Measurements from ENCODE around the gene PSAPL1. TPM values are rescaled to one million over a fixed set of nuclear protein-coding genes. Genes with fewer than 3 reads are reported as not detected.

Gene PSAPL1
- total RNA-seq, 2 experiments from 2014 or later: not detected

DNA sequence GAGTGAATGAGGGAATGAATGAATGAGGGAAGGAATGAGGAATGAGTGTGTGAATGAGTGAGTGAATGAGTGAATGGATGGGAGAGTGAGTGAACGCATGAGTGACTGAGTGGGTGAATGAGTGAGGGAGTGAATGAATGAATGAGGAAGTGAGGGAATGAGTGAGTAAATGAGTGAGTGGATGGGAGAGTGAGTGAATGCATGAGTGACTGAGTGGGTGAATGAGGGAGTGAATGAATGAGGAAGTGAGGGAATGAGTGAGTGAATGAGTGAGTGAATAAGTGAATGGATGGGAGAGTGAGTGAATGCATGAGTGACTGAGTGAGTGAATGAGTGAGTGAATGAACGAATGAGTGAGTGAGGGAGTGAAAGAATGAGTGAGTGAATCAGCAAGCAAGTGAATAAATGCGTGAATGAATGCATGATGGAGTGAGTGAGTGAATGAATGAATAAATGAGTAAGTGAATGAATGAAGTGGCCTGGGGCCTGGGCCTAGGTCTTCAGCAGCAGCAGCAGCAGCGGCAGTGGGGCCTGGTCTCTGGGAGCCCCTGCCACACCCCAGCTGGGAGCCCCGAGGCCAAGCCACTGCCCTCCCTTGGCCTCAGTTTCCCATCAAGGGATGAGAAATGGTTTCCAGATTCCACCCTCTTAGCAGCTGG is 16.2 kb upstream of the PSAPL1 start:
- ChIA-PET CTCF (no interaction called here), POLR2A (no interaction called here)
- no peak overlapping the region for H3K4me3 Mint-ChIP-seq
- no peaks in the 10 kb centered on the region for H3K36me3 Mint-ChIP-seq (ENCODE audit: low read depth)
- no peaks in the 10 kb centered on the region for H3K4me1 Mint-ChIP-seq
- H3K9me3 Mint-ChIP-seq: no peaks in the 10 kb centered on the region
- no peaks in the 10 kb centered on the region for H3K27me3 Mint-ChIP-seq
- no peak overlapping the region for H3K27ac Mint-ChIP-seq
- no peak for DNase-seq

DNA sequence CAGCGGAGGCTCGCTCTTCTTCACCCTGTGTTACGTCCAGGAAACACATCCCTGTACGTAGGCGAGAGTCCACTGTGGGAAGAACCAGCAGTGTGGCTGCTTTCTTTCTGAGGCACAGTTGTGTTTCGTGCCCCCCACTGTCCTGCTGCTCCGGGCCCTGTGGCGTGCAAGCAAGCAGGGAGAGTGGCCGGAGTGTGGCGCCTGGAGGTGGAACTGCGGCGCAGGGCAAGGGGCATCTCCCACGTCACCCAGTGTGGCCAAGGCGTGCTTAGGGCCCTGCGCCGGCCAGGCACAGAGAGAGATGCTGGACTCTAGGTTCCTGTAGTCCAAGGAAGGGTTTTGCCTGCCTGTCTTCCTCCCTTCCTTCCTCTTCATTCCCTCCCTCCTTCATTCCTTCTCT is 13.3 kb upstream of the PSAPL1 start:
- ChIA-PET POLR2A (no interaction called here), CTCF (no interaction called here)
- H3K27ac Mint-ChIP-seq: no peak overlapping the region
- H3K4me1 Mint-ChIP-seq: no peaks in the 10 kb centered on the region
- H3K27me3 Mint-ChIP-seq: no peaks in the 10 kb centered on the region
- H3K36me3 Mint-ChIP-seq (ENCODE audit: low read depth): no peaks in the 10 kb centered on the region
- DNase-seq: no peak
- H3K4me3 Mint-ChIP-seq: no peak overlapping the region
- H3K9me3 Mint-ChIP-seq: no peaks in the 10 kb centered on the region

DNA sequence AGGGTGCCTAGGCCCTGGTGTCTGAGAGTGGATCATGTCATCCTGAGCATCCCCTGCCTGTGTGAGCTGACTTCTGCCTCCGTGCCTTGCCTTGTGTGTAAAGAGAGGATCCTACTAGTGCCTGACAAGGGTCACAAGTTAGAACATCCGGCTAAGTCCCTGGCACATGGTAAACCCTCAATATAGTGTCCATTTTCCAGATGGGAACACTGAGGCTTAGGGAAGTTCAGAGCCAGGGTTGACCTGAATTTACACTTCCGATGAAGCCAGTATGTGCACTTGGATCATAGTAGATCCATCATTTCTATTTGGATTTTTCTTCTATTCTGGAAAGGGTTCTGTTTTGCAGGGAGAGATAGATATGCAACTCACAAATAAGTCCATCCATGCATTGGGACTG is 12.5 kb upstream of the PSAPL1 start:
- no peaks in the 10 kb centered on the region for H3K27me3 Mint-ChIP-seq
- no peak overlapping the region for H3K4me3 Mint-ChIP-seq
- no peaks in the 10 kb centered on the region for H3K4me1 Mint-ChIP-seq
- POLR2A ChIA-PET: no interaction called here
- no peak overlapping the region for H3K27ac Mint-ChIP-seq
- CTCF ChIA-PET: no interaction called here
- H3K9me3 Mint-ChIP-seq: no peaks in the 10 kb centered on the region
- DNase-seq: no peak
- H3K36me3 Mint-ChIP-seq (ENCODE audit: low read depth): no peaks in the 10 kb centered on the region

DNA sequence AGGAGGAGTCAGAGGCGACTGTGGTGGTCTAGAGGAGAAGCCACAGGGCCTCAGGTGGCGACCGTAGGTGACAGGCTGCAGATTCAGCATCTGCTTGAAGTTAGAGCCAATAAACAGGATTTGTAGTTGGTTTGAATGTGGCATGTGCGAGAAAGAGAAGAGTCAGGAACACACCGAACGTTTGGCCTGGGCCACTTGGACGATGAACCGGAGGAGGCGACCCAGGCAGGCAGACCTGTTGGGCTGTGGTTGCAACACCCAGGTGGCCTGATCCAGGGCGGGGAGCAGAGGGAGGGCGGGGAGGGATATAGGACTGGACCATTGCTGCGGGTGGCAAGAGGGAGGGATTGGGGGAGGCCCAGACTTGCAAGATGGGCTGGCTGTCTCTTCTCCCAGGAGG is 10.0 kb upstream of the PSAPL1 start:
- Mint-ChIP-seq H3K4me1 (no peaks in the 10 kb centered on the region), H3K36me3 (ENCODE audit: low read depth) (no peaks in the 10 kb centered on the region), H3K4me3 (no peak overlapping the region), H3K27ac (no peak overlapping the region), H3K27me3 (no peaks in the 10 kb centered on the region), H3K9me3 (no peaks in the 10 kb centered on the region)
- no peak for DNase-seq
- ChIA-PET CTCF (no interaction called here), POLR2A (no interaction called here)

DNA sequence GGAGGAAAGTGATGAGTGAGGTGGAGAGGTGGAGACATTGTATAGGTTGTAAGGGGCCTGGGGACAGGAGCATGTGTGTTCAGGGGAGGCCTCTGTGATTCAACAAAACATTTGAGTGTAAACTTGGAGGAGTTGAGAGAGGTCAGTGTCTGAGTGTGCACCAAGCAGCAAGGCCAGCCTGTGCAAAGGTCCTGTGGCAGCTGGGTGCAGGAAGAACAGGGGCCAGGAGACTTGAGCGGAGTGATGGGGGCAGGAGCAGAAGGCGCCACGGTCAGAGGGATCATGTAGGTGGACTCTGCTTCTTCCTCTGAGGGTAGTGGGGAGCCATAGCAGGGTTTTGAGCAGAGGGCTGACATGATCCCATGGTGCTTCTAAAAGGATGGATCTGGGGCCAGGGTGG is 9.6 kb upstream of the PSAPL1 start:
- no peaks in the 10 kb centered on the region for H3K4me1 Mint-ChIP-seq
- POLR2A ChIA-PET: no interaction called here
- no peaks in the 10 kb centered on the region for H3K9me3 Mint-ChIP-seq
- H3K27me3 Mint-ChIP-seq: no peaks in the 10 kb centered on the region
- no peak overlapping the region for H3K4me3 Mint-ChIP-seq
- H3K36me3 Mint-ChIP-seq (ENCODE audit: low read depth): no peaks in the 10 kb centered on the region
- DNase-seq: no peak
- no peak overlapping the region for H3K27ac Mint-ChIP-seq
- CTCF ChIA-PET: no interaction called here

DNA sequence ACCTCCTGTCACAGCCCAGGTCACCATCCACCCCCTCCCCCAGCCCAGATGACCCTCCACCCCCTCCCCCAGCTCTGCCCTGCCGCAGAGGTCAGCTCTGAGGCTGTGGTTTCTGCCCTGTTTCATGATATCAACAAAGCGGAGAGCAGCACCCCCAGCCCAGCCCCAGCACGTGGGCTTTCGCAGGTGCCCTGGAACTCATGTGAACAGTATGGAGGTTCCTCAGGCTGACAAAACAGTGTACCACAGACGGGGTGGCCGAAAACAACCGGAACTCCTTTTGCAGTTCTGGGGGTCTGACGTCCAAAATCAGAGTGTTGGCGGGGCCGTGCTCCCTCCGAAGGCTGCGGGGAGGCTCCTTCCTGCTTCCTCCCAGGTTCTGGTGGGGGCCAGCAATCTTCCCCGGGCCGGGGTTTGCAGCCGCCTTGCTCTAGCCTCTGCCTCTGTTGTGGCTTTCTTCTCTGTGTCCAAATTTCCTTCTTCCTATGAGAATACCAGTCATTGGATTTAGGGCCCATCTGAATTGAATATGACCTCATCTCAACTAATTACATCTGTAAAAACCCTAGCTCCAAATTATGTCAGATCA is 7.9 kb upstream of the PSAPL1 start:
- POLR2A ChIA-PET: no interaction called here
- Mint-ChIP-seq H3K27ac (no peak overlapping the region), H3K9me3 (no peaks in the 10 kb centered on the region), H3K36me3 (ENCODE audit: low read depth) (no peaks in the 10 kb centered on the region), H3K4me3 (no peak overlapping the region), H3K4me1 (no peaks in the 10 kb centered on the region), H3K27me3 (no peaks in the 10 kb centered on the region)
- DNase-seq: no peak
- CTCF ChIA-PET: no interaction called here

DNA sequence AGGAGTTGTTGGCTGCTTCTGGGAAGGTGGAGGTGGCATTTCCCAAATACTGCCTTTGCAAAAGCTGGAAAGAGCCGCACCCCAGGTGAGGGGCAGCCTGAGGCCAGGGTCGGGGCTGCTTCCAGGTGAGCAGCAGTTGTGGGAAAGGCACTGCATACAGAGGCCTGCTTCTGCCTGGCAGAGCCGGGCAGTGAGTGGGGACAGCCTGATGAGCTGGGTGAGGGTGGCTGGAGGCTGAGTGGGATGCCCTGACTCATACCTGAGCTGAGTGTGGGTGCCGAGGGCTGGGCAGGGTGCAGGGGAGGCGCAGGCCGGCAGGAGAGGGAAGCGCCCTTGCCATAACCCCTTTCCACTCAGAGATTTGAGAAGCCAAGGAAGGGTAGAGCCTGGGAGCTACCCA is 6.5 kb upstream of the PSAPL1 start:
- ChIA-PET CTCF (no interaction called here), POLR2A (no interaction called here)
- H3K27me3 Mint-ChIP-seq: no peaks in the 10 kb centered on the region
- no peak overlapping the region for H3K27ac Mint-ChIP-seq
- H3K9me3 Mint-ChIP-seq: no peaks in the 10 kb centered on the region
- H3K4me1 Mint-ChIP-seq: no peaks in the 10 kb centered on the region
- no peak overlapping the region for H3K4me3 Mint-ChIP-seq
- no peaks in the 10 kb centered on the region for H3K36me3 Mint-ChIP-seq (ENCODE audit: low read depth)
- no peak for DNase-seq

DNA sequence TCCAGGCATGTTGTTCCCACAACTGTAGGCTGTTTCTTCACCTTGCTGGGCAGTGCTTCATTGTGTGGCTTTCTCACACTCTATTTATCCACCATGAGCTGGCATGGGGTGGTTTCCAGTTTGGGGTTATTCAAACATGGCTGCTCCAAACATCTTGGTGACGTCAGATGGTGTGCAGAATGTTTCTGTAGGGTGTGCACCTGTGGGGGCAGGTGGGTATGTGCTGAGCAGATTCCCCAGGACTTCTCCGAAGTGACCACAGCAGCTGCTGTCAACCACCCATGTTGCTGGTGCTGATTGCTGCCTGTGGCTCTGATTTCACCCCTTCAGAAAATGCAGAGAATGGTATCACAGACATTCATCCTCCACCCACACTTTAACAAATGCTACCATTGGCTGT is 5.0 kb upstream of the PSAPL1 start:
- no peak for DNase-seq
- ChIA-PET CTCF (no interaction called here), POLR2A (no interaction called here)
- Mint-ChIP-seq H3K4me1 (no peaks in the 10 kb centered on the region), H3K27ac (no peak overlapping the region), H3K4me3 (no peak overlapping the region), H3K36me3 (ENCODE audit: low read depth) (no peaks in the 10 kb centered on the region), H3K27me3 (no peaks in the 10 kb centered on the region), H3K9me3 (no peaks in the 10 kb centered on the region)

DNA sequence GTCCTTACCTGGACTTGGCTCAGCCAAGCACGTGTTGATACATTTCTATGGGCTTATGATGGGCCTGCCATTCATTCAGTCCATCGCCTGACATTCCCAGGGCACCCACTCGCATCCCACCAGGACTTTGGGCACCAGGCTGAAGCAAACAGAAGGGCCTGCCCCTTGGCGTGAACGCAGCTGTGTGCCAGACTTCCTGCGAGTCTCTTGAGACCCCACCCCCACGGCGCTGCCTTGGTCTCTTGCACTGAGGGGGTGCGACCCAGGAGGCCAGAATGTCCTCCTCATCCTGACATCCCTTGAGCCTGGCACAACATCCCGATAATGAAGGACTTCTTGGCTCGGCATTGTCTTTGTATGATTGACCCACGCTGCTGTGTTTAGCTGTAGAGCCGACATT is 1.5 kb upstream of the PSAPL1 start:
- DNase-seq: no peak
- no peaks in the 10 kb centered on the region for H3K9me3 Mint-ChIP-seq
- ChIA-PET CTCF (no interaction called here), POLR2A (no interaction called here)
- no peak overlapping the region for H3K27ac Mint-ChIP-seq
- H3K4me3 Mint-ChIP-seq: no peak overlapping the region
- H3K4me1 Mint-ChIP-seq: no peaks in the 10 kb centered on the region
- H3K36me3 Mint-ChIP-seq (ENCODE audit: low read depth): no peaks in the 10 kb centered on the region
- no peaks in the 10 kb centered on the region for H3K27me3 Mint-ChIP-seq

DNA sequence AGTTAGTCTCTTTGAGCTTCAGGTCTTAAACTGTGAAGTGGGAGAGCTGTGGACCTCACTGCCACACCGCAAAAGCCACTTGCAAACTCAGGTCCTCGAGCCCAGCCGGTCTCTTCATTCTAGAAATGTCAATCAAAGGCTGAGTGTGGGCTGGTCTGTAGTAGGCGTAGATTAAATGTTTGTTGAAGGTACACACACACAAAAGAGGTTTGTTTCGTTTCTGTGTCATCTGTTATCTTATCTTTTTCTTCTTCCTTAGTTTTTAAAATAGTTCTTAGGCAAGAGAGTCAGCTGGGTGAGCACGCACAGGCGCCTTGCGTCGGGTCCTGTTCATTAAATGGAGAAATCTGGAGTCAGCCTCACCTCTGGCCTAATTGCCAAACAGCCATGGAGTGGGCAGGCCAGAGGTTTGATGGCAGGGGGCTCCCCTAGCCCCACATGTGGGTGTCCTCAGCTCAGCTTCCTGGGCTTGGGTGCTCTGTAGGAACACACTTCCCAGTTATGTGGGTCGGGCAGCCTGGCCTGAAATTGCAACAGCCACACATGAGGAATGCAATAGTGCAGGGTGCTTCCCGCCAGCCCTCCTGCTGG is 836 bp upstream of the PSAPL1 start:
- DNase-seq: no peak
- Mint-ChIP-seq H3K27me3 (no peaks in the 10 kb centered on the region), H3K4me1 (no peaks in the 10 kb centered on the region), H3K9me3 (no peaks in the 10 kb centered on the region), H3K4me3 (no peak overlapping the region), H3K27ac (no peak overlapping the region), H3K36me3 (ENCODE audit: low read depth) (no peaks in the 10 kb centered on the region)
- CTCF ChIA-PET: no interaction called here
- POLR2A ChIA-PET: no interaction called here

DNA sequence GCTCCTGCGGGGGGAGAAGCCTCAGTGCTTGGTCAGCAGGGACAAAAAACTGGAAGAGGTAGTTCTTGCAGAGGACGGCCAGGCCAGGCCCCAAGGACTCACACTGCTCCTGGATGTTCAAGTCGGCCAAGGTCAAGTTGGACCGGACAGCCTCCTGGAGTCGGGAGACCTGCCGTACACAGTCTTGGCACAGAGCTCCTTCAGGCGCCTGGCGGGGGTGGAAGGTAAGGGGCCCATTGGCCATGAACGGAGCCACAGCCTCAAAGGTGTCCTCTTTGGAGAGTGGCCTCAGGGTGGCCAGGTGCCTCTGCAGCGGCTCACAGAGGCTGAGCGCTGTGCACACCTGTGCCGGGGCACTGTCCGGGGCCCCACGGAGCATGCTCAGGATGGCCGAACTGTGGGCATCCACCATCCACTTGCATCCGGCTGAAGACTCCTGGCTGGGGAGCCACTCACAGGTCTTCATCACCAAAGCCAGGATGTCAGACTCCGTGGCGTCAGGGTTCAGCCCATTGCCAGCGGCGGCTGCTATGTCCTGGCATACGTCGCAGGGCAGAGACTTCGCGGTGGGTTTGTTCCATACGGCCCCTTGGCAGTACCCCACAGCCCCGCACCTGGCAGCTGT is 477 bp downstream of the PSAPL1 start:
- no peaks in the 10 kb centered on the region for H3K9me3 Mint-ChIP-seq
- no peak overlapping the region for H3K27ac Mint-ChIP-seq
- no peak overlapping the region for H3K4me3 Mint-ChIP-seq
- H3K4me1 Mint-ChIP-seq: no peaks in the 10 kb centered on the region
- H3K27me3 Mint-ChIP-seq: no peaks in the 10 kb centered on the region
- DNase-seq: no peak
- ChIA-PET CTCF (no interaction called here), POLR2A (no interaction called here)
- H3K36me3 Mint-ChIP-seq (ENCODE audit: low read depth): no peaks in the 10 kb centered on the region

DNA sequence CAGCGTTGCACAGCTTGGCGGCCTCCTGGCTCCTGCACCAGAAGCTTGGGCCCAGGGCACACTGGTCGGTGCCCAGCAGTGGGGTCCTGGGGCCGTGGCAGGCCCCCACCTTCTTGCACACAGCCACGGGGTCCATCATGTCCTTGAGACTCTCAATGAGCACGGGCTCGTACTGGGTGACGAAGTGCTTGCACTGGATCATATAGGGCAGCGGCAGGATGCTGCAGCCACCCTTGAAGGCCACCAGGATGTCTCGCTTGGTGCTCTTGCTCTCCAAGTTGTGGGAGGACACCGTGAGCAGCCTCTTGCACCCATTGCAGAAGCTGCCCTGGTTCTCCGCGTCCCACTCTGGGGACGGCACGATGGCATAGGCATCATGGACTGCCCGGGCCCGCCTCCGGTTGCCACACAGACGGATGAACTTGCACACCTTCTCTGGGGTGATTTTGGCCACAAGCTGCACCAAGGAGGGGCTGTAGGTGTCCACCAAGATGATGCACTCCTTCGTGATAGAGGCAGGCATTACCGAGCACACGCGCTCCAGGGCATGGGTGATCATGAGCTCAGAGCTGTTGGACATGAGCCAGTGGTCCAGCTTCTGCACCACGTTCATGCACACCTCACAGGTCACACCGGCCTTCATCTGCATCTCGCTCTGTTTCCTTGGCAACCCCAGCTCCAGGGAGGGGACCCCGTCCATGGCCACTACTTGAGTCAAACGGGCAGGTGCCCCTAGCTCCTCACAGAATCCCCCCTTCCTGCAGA is 1.2 kb downstream of the PSAPL1 start:
- H3K4me3 Mint-ChIP-seq: no peak overlapping the region
- no peaks in the 10 kb centered on the region for H3K4me1 Mint-ChIP-seq
- no peaks in the 10 kb centered on the region for H3K9me3 Mint-ChIP-seq
- H3K27me3 Mint-ChIP-seq: no peaks in the 10 kb centered on the region
- no peak overlapping the region for H3K27ac Mint-ChIP-seq
- CTCF ChIA-PET: no interaction called here
- no peaks in the 10 kb centered on the region for H3K36me3 Mint-ChIP-seq (ENCODE audit: low read depth)
- no peak for DNase-seq
- POLR2A ChIA-PET: no interaction called here

DNA sequence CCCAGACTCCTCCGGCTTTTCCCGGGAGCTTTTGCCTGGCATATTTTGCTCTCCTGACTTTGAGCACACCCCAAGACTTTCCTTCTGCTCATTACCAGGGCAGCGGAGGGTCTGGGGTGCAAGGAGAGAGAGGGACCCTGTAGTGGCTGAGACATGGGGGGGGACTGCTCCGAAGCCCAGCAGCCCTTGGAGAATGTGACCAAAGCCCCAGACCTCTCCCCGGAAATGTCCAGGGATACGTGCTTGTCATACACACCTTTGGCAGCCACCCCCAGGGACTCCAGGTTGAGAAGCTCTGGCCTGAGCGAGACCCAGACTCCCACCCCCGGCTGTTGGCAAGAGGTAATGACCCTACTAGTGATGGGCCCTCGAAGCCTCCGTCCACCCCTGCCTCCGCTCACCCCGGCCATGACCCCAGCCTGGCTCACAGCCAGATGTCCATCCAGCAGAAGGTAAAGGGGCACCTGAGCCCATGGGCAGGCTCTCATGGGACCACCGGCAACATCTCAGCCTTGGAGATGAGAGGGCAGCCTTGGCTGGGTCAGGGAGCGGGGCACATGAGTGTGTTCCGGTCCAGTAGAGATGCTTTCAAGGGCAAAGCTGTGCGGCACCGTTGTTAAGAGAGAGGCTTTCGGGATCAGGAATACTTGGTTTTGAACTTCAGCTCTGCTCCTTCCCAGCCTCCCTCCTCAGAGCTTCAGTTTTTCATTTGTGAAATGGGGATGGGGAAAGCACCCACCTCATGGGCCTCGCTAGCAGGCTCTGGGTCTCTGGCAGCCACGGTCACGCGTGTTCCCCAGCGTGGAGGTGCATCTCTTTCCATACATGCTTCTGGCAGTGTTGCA is 2.0 kb downstream of the PSAPL1 start:
- CTCF ChIA-PET: no interaction called here
- H3K27ac Mint-ChIP-seq: no peak overlapping the region

More for the DNA sequence above, 2.0 kb downstream of the PSAPL1 start:
- no peaks in the 10 kb centered on the region for H3K36me3 Mint-ChIP-seq (ENCODE audit: low read depth)
- H3K27me3 Mint-ChIP-seq: no peaks in the 10 kb centered on the region
- no peaks in the 10 kb centered on the region for H3K9me3 Mint-ChIP-seq
- POLR2A ChIA-PET: no interaction called here
- H3K4me1 Mint-ChIP-seq: no peaks in the 10 kb centered on the region
- no peak for DNase-seq
- H3K4me3 Mint-ChIP-seq: no peak overlapping the region
